Neural crest cell (in vitro differentiated cells): ENCODE results near the gene CRAMP1. TPM values are rescaled to one million over a fixed set of nuclear protein-coding genes. Genes with fewer than 3 reads are reported as not detected.
"Not testable (repeated sequence)": the region's sequence is repeated elsewhere in the genome, so short reads cannot be mapped to it uniquely, and the experiment has no call there.

Experiments used
- DNase-seq: peaks from one replicate; pipeline ENCODE4 v3.0.0; 2021; ENCODE audit warnings: low read depth, mixed read lengths, low spot score
- H3K27ac Mint-ChIP-seq: one replicate; pipeline ENCODE4 v1.8.0; 2021; ENCODE audit warnings: mild to moderate bottlenecking, mixed read lengths; ENCODE audit not compliant: unreplicated experiment
- H3K27me3 Mint-ChIP-seq: 2 replicates; pipeline ENCODE4 v1.8.0; 2021; ENCODE audit warnings: low read depth, mild to moderate bottlenecking, mixed read lengths
- H3K36me3 Mint-ChIP-seq: 2 replicates; pipeline ENCODE4 v1.8.0; 2021; ENCODE audit warnings: low read depth, mild to moderate bottlenecking, mixed read lengths
- H3K4me1 Mint-ChIP-seq: 2 replicates; pipeline ENCODE4 v1.8.0; 2021; ENCODE audit warnings: mixed read lengths
- H3K4me3 Mint-ChIP-seq: one replicate; pipeline ENCODE4 v1.8.0; 2021; ENCODE audit warnings: mild to moderate bottlenecking, mixed read lengths
- H3K9me3 Mint-ChIP-seq: 2 replicates; pipeline ENCODE4 v1.8.0; 2021; ENCODE audit warnings: mixed read lengths
- total RNA-seq: library from RNA; stranded (reverse); gene quantifications from 2 replicates; pipeline ENCODE4 v1.2.1, GENCODE V29; 2021
- TF ChIP-seq, protein P1 (sequence below): fragments of 200-600 bp; sonication (generic); conservative IDR thresholded peaks from 2 replicates; pipeline ENCODE4 v1.5.0; 2021; ENCODE audit warnings: antibody characterized with exemption, mild to moderate bottlenecking

The CRAMP1 gene
- total RNA-seq, 1 donor from 2014 or later, result 38.3 TPM

DNA sequence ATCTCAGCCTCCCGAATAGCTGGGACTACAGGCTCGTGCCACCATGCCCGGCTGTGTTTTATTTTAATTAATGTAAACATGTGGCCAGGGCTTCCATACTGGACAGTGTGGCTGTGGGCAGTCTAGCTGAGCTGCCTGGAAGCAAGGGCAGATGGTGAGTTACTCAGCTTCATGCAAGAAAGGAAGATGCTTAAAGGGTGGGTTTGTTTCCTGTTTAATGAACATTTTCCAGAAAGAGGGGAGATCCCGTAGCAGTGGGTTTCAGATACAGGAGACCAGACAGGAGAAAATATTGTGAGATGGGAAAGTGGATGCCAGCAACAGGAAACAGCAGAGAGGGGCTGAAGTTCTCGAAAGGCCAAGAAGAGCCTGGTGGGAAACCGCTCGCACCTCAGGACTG lies 101.2 kb downstream of the CRAMP1 start:
- no peaks in the 10 kb centered on the region for H3K36me3 Mint-ChIP-seq
- no peak overlapping the region for H3K27ac Mint-ChIP-seq
- TF ChIP-seq, protein P1, sequence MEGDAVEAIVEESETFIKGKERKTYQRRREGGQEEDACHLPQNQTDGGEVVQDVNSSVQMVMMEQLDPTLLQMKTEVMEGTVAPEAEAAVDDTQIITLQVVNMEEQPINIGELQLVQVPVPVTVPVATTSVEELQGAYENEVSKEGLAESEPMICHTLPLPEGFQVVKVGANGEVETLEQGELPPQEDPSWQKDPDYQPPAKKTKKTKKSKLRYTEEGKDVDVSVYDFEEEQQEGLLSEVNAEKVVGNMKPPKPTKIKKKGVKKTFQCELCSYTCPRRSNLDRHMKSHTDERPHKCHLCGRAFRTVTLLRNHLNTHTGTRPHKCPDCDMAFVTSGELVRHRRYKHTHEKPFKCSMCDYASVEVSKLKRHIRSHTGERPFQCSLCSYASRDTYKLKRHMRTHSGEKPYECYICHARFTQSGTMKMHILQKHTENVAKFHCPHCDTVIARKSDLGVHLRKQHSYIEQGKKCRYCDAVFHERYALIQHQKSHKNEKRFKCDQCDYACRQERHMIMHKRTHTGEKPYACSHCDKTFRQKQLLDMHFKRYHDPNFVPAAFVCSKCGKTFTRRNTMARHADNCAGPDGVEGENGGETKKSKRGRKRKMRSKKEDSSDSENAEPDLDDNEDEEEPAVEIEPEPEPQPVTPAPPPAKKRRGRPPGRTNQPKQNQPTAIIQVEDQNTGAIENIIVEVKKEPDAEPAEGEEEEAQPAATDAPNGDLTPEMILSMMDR, result no peak
- no peaks in the 10 kb centered on the region for H3K27me3 Mint-ChIP-seq
- H3K9me3 Mint-ChIP-seq, result no peaks in the 10 kb centered on the region
- H3K4me3 Mint-ChIP-seq, result no peak overlapping the region
- H3K4me1 Mint-ChIP-seq, result peaks cover 3% of the 10 kb centered on the region
- no peak for DNase-seq

DNA sequence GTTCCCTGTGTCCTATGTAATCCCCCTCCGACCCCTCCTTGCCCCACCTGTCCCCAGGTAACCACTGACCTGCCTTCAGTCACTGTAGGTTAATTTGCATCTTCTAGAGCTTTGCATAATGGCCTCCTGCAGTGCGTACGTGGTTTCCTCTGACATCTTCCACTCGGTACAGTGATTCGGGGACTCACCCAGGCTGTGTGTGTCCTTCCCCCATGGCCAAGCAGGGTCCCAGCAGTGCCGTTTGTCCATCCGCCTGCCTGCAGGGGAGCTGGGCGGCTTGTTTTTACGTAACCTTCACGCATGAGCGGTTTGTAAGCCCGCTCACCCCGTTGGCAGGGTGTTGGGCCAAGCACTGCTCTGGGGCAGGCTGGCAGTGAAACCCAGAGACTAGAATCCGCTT lies 101.8 kb downstream of the CRAMP1 start:
- Mint-ChIP-seq H3K4me3 (no peak overlapping the region), H3K36me3 (no peaks in the 10 kb centered on the region), H3K9me3 (no peaks in the 10 kb centered on the region), H3K4me1 (peaks cover 3% of the 10 kb centered on the region), H3K27me3 (no peaks in the 10 kb centered on the region), H3K27ac (no peak overlapping the region)
- TF ChIP-seq, protein P1, result no peak
- no peak for DNase-seq

DNA sequence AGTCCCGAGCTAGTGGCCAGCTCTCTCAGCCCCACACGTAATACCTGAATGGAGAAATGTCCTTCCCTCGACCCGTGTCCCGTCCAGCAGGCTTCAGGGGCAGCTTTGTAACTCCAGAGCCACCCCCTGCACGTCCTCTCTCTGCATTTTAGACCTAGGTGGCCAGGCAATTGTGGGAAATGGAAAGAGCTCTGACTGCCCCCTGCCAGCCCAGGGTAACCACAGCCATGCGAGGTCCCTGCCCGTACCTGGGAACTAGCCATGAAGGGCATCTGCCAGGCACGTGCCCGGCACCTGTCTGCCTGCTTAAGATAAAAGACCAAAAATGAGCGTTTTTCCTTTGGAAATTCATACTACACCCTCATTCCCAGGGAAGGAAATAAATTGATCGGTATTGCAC lies 103.1 kb downstream of the CRAMP1 start:
- Mint-ChIP-seq H3K27ac (no peak overlapping the region), H3K9me3 (no peaks in the 10 kb centered on the region), H3K27me3 (no peaks in the 10 kb centered on the region), H3K4me3 (no peak overlapping the region), H3K36me3 (no peaks in the 10 kb centered on the region), H3K4me1 (no peaks in the 10 kb centered on the region)
- no peak for DNase-seq
- TF ChIP-seq, protein P1, result no peak

DNA sequence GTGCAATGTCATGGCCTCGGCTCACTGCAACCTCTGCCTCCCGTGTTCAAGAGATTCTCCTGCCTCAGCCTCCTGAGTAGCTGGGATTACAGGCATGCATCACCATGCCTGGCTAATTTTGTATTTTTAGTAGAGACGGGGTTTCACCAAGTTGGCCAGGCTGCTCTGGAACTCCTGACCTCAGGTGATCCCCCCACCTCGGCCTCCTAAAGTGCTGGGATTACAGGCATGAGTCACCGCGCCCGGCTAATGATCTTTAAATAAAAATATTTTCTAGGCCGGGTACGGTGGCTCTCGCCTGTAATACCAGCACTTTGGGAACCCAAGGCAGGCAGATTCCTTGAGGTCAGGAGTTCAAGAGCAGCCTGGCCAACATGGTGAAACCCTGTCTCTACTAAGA lies 106.1 kb downstream of the CRAMP1 start:
- not testable (repeated sequence) for H3K27me3 Mint-ChIP-seq, H3K36me3 Mint-ChIP-seq, H3K27ac Mint-ChIP-seq, H3K9me3 Mint-ChIP-seq, H3K4me1 Mint-ChIP-seq, DNase-seq, H3K4me3 Mint-ChIP-seq

DNA sequence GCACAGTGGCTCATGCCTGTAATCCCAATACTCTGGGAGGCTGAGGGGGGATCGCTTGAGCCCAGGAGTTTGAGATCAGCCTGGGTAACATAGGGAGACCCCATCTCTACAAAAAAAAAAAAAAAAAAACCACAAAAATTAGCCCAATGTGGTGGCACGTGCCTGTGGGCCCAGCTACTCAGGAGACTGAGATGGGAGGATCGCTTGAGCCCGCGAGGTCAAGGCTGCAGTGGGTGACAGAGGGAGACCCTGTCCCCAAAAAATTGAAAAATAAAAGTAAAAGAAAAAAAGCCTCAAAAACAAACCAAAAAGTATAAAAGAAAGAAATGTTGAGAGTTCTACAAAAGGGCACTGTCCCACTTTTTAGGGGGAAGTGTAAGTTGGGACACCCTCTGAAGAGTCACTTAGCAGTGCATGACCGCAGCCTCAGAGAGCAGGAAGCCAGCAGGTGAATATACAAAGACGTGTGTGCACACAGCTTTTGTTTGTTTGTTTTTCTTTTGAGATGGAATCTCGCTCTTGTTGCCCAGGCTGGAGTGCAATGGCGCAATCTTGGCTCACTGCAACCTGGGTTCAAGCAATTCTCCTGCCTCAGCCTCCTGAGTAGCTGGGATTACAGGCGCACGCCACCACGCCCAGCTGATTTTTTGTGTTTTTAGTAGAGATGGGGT lies 107.5 kb downstream of the CRAMP1 start:
- H3K27ac Mint-ChIP-seq, H3K9me3 Mint-ChIP-seq, H3K27me3 Mint-ChIP-seq, DNase-seq, H3K36me3 Mint-ChIP-seq, H3K4me3 Mint-ChIP-seq: not testable (repeated sequence)
- H3K4me1 Mint-ChIP-seq, result peaks cover 12% of the 10 kb centered on the region

DNA sequence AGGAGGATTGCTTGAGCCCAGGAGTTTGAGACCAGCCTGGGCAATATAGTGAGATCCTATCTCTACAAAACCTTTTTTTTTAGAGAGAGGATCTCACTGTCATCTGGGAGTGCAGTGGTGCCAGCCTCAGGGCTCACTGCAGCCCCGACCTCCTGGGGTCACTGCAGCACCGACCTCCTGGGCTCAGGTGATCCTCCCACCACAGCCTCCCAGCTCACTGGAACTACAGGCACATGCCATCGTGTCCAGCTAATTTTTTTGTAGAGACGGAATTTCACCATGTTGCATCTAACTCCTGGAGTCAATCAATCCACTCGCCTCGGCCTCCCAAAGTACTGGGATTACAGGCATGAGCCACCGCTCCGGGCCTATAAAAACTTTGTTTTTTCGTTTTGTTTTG lies 109.2 kb downstream of the CRAMP1 start:
- H3K27ac Mint-ChIP-seq, result no peak overlapping the region
- H3K9me3 Mint-ChIP-seq, result no peaks in the 10 kb centered on the region
- DNase-seq, result no peak
- TF ChIP-seq, protein P1, result no peak
- no peak overlapping the region for H3K4me3 Mint-ChIP-seq
- H3K36me3 Mint-ChIP-seq, result no peaks in the 10 kb centered on the region
- H3K4me1 Mint-ChIP-seq, result peaks cover 12% of the 10 kb centered on the region
- H3K27me3 Mint-ChIP-seq, result no peaks in the 10 kb centered on the region
